ENCODE results near the gene TNFRSF1B. TPM values are rescaled to one million over a fixed set of nuclear protein-coding genes. Genes with fewer than 3 reads are reported as not detected.

Gene TNFRSF1B
- total RNA-seq, 1 donor from 2014 or later, result 16.2 TPM

DNA sequence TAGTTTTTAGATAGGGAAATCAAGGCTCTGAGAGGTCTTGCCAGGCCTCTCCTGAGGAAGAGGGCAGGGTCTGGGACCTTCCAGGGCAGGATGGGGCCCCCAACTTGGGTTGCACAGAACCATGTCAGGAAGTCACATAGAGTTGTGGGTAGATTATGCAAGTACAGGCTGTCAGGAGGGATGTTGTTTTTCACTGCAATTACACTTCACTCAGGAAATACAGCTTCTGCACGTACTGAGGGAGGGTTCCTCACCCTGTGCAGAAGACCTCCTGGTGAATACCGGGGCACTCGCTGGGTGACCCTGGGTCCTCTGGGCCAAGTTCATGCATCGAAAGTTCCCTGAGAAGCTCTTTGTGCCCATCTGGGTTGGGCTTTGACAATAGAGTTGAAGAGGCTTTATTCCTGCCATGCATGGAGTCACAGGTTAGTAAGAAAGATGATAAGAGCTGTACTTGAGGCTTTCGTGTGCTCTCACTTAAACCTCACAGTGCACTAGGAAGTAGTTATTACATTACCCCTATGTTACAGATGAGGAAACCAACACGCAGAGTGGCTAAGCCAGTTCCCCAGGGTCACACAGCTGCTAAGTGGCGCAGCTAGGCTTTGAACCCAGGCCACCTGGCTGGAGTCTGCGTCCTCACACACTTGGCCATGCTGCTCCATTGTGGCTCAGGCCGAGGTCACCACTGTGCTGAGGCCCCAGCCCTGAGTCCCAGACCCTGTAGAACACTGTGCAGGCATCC is 16.2 kb upstream of the TNFRSF1B start:
- Histone ChIP-seq H3K4me3 (no peak overlapping the region), H3K4me1 (peaks cover 55% of the 10 kb centered on the region), H3K27ac (replicated peaks) (peak overlapping the region; percentile 48), H3K9me3 (replicated peaks) (peaks cover 7% of the 10 kb centered on the region), H3K36me3 (no peaks in the 10 kb centered on the region), H3K27me3 (ENCODE audit: low read depth) (no peaks in the 10 kb centered on the region)
- intact Hi-C loops (cut with micrococcal nuclease), result no loop called here
- TF ChIP-seq, protein P1, sequence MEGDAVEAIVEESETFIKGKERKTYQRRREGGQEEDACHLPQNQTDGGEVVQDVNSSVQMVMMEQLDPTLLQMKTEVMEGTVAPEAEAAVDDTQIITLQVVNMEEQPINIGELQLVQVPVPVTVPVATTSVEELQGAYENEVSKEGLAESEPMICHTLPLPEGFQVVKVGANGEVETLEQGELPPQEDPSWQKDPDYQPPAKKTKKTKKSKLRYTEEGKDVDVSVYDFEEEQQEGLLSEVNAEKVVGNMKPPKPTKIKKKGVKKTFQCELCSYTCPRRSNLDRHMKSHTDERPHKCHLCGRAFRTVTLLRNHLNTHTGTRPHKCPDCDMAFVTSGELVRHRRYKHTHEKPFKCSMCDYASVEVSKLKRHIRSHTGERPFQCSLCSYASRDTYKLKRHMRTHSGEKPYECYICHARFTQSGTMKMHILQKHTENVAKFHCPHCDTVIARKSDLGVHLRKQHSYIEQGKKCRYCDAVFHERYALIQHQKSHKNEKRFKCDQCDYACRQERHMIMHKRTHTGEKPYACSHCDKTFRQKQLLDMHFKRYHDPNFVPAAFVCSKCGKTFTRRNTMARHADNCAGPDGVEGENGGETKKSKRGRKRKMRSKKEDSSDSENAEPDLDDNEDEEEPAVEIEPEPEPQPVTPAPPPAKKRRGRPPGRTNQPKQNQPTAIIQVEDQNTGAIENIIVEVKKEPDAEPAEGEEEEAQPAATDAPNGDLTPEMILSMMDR (IDR thresholded peaks at IDR 0.05; ENCODE audit: borderline replicate concordance), result no peak
- DNase-seq, result no peak

DNA sequence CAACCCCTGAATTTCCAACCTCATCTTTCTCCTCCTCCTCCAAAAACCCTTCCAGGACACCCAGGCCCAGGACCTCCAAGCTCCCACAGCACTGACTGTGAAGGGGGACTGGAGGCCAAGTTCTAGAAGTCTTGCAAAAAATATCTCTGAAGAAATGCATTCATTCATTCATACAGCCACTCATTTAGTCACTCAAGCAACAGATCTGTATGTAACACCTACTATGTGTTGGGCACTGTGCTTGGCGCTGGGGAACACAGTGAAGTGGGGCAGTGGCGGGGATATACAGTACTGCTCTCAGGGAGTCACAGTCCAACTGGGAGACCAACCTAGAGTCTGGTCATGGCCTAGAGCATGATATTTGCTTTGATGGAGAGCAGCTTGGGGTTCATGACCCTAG is 15.3 kb upstream of the TNFRSF1B start:
- peaks cover 50% of the 10 kb centered on the region for H3K4me1 ChIP-seq
- H3K9me3 ChIP-seq (replicated peaks), result peaks cover 7% of the 10 kb centered on the region
- H3K27me3 ChIP-seq (ENCODE audit: low read depth), result no peaks in the 10 kb centered on the region
- no peak for DNase-seq
- H3K36me3 ChIP-seq, result no peaks in the 10 kb centered on the region
- H3K27ac ChIP-seq (replicated peaks), result peak overlapping the region; percentile 48
- TF ChIP-seq, protein P1 (IDR thresholded peaks at IDR 0.05; ENCODE audit: borderline replicate concordance), result no peak
- no peak overlapping the region for H3K4me3 ChIP-seq
- intact Hi-C loops (cut with micrococcal nuclease), result no loop called here

DNA sequence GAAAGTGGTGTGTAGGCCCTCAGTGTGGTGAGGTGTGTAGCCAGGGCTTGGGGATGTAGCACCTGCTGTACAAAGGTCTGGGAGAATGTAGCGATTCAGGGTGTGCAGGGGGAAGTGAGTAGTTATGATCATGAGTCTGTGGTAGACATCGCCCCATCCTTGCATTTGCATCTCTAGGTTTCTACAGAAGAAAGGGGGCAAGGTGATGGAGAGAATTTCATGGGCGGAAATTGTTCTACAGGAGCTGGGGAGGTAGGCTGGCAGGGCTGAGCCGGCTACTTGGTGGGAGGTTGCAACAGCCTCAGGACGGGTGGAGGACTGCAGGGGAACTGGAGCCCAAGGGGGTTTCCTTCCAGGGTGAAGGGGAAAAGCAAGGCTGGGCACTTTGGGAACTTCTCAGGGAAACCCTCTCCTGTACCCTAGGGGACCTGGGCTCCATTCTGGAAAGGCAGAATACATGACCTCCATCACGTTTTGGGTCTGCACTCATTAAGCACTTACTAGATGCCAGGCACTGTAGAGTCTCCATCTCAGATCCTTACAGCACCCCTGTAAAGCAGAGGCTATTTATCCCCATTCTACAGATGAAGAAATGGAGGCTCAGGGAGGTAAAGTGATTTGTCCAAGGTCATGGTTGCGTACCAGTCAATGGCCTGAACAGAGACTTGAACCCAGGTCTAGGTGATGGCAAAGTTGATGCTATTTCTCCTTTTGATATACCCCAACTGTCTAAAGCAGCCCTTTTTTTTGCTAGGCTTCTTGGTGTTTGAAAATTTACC is 14.5 kb upstream of the TNFRSF1B start:
- Histone ChIP-seq H3K27ac (replicated peaks) (peak overlapping the region; percentile 20), H3K4me1 (peaks cover 44% of the 10 kb centered on the region), H3K9me3 (replicated peaks) (peaks cover 7% of the 10 kb centered on the region), H3K36me3 (no peaks in the 10 kb centered on the region), H3K27me3 (ENCODE audit: low read depth) (no peaks in the 10 kb centered on the region), H3K4me3 (no peak overlapping the region)
- DNase-seq, result no peak
- TF ChIP-seq, protein P1 (IDR thresholded peaks at IDR 0.05; ENCODE audit: borderline replicate concordance), result no peak
- intact Hi-C loops (cut with micrococcal nuclease), result no loop called here

GRCh38 chr1:12153181-12153785 is 13.5 kb upstream of the TNFRSF1B start:
- H3K27ac ChIP-seq (replicated peaks), result peak overlapping the region; percentile 20
- DNase-seq, result no peak
- H3K4me3 ChIP-seq, result no peak overlapping the region
- intact Hi-C loops (cut with micrococcal nuclease), result no loop called here
- H3K36me3 ChIP-seq, result no peaks in the 10 kb centered on the region
- no peaks in the 10 kb centered on the region for H3K27me3 ChIP-seq (ENCODE audit: low read depth)
- TF ChIP-seq, protein P1 (IDR thresholded peaks at IDR 0.05; ENCODE audit: borderline replicate concordance), result no peak
- H3K4me1 ChIP-seq, result peaks cover 34% of the 10 kb centered on the region
- peaks cover 7% of the 10 kb centered on the region for H3K9me3 ChIP-seq (replicated peaks)

DNA sequence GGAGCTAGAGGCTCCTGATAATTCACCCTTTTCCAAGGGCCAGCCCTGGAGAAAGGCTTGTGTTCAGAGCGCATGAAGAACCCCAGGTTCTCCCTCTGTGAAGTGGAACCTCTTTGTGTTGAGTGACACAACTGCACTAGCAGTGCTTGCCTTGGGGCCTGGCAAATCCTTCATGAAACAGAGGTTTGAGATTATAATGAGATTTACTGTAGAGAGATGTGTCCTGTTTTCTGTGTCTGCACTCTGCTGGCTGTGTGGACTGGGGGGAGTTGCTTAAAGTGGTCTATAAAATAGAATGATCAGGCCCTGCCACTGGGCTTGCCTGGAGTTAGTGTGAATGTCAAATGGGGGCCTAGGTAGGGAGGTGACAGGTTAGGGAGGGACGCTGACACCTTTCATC is 11.5 kb upstream of the TNFRSF1B start:
- Histone ChIP-seq H3K4me1 (peaks cover 20% of the 10 kb centered on the region), H3K27me3 (ENCODE audit: low read depth) (no peaks in the 10 kb centered on the region), H3K9me3 (replicated peaks) (no peaks in the 10 kb centered on the region), H3K4me3 (no peak overlapping the region), H3K36me3 (no peaks in the 10 kb centered on the region), H3K27ac (replicated peaks) (no peak overlapping the region)
- intact Hi-C loops (cut with micrococcal nuclease), result no loop called here
- TF ChIP-seq, protein P1 (IDR thresholded peaks at IDR 0.05; ENCODE audit: borderline replicate concordance), result no peak
- no peak for DNase-seq
